Measurements from ENCODE around the gene LRRFIP1.

- TF ChIP-seq CTCF (IDR thresholded peaks at IDR 0.05) (no peak), POLR2A (IDR thresholded peaks at IDR 0.05) (no peak)
These were observed 77.4 kb downstream of the LRRFIP1 start for GRCh38 chr2:237704501-237705434.

All from esophagus squamous epithelium (tissue), 4 donors.